ENCODE data around the gene EMC8.

- TF ChIP-seq FOXP2 (optimal IDR thresholded peaks at IDR 0.05; ENCODE audit: control extremely low read depth, extremely low read length, insufficient read depth) = no peak
- no peak for TF ChIP-seq POLR2AphosphoS5 (IDR thresholded peaks at IDR 0.05; ENCODE audit: borderline replicate concordance, low read depth, low read length)
Observed at GRCh38 chr16:85839681-85840240, 40.4 kb upstream of the EMC8 start.

Measured in SK-N-MC (cell line).